ENCODE data around the gene TMEM161B.
"Not testable (repeated sequence)": the region's sequence is repeated elsewhere in the genome, so short reads cannot be mapped to it uniquely, and the experiment has no call there.

The TMEM161B gene

GRCh38 chr5:88183255-88183654 lies 85.4 kb downstream of the TMEM161B start:
- no peak for DNase-seq (ENCODE audit: low read depth)

- not testable (repeated sequence) for DNase-seq (ENCODE audit: low read depth)
These were observed 91.2 kb downstream of the TMEM161B start for GRCh38 chr5:88177486-88177885.

GRCh38 chr5:88172847-88173758 lies 95.5 kb downstream of the TMEM161B start:
- DNase-seq (ENCODE audit: low read depth), result no peak

GRCh38 chr5:88159591-88159990 lies 109.1 kb downstream of the TMEM161B start:
- no peak for DNase-seq (ENCODE audit: low read depth)

- DNase-seq (ENCODE audit: low read depth), result no peak
These were observed 110.6 kb downstream of the TMEM161B start for GRCh38 chr5:88158056-88158455.

GRCh38 chr5:88154891-88155290 lies 113.8 kb downstream of the TMEM161B start:
- DNase-seq (ENCODE audit: low read depth), result no peak

GRCh38 chr5:88150747-88151146 lies 117.9 kb downstream of the TMEM161B start:
- no peak for DNase-seq (ENCODE audit: low read depth)

GRCh38 chr5:88145611-88146467 lies 122.8 kb downstream of the TMEM161B start:
- no peak for DNase-seq (ENCODE audit: low read depth)

- no peak for DNase-seq (ENCODE audit: low read depth)
These were observed 123.4 kb downstream of the TMEM161B start for GRCh38 chr5:88145221-88145610.

All from activated T-cell treated with anti-CD3 and anti-CD28 coated beads for 24 hours (primary cell).